ENCODE measurements around the gene USP6NL. TPM values are rescaled to one million over a fixed set of nuclear protein-coding genes. Genes with fewer than 3 reads are reported as not detected.

The USP6NL gene
- total RNA-seq, 4 donors from 2014 or later, result 28.8 to 56.4 (median 34.0) TPM

DNA sequence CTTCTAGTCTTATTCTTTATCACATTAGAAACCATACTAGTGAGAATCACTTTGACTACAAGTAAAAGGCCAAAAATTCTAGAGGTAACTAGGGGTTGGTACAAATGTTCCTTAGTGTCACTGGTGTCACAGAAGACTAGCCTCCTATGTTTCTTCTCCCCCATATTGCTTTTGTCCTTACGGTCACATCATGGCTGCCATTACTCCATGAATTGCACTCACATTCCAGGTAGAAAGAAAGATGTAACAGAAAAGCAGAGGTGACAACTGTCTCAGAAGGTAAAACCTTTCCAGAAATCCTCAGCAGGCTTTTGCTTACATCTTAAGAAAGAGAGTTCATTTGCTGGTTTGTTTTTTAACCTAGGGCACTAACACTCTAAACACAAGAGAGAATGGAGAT lies 42.9 kb downstream of the USP6NL start:
- TF ChIP-seq, protein P1, sequence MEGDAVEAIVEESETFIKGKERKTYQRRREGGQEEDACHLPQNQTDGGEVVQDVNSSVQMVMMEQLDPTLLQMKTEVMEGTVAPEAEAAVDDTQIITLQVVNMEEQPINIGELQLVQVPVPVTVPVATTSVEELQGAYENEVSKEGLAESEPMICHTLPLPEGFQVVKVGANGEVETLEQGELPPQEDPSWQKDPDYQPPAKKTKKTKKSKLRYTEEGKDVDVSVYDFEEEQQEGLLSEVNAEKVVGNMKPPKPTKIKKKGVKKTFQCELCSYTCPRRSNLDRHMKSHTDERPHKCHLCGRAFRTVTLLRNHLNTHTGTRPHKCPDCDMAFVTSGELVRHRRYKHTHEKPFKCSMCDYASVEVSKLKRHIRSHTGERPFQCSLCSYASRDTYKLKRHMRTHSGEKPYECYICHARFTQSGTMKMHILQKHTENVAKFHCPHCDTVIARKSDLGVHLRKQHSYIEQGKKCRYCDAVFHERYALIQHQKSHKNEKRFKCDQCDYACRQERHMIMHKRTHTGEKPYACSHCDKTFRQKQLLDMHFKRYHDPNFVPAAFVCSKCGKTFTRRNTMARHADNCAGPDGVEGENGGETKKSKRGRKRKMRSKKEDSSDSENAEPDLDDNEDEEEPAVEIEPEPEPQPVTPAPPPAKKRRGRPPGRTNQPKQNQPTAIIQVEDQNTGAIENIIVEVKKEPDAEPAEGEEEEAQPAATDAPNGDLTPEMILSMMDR (IDR thresholded peaks at IDR 0.05), result no peak
- TF ChIP-seq POLR2A (IDR thresholded peaks at IDR 0.05), result no peak
- Histone ChIP-seq H3K36me3 (no peaks in the 10 kb centered on the region), H3K4me3 (no peak overlapping the region), H3K27ac (no peak overlapping the region), H3K9me3 (no peaks in the 10 kb centered on the region), H3K27me3 (no peaks in the 10 kb centered on the region), H3K4me1 (peaks cover under 1 to 8% (median 3%) of the 10 kb centered on the region in 3 donors)
- intact Hi-C loops (cut with DNase I), result no loop called here
- no peak for DNase-seq
- 100% methylated on average over 1 of the region's 1 CpG for WGBS, 2 donors

DNA sequence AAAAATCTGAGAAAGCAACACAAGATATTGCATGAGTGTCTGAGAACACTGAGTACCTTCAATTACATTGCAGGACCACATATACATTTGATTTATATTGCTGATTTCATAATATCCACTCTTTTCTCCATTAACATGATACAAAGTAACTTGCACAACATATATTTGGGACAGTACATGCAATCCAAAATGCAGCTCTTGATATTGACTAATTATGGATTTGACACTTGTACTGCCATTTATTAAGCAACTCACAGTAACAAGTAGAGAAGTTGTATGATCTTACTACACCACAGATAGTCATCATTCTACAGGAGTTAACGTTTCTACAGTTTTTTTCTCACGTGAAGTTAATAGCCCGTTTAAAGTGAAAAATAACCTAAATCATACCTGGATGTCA lies 46.7 kb downstream of the USP6NL start:
- no peak for DNase-seq
- Histone ChIP-seq H3K27me3 (no peaks in the 10 kb centered on the region), H3K27ac (no peak overlapping the region), H3K4me1 (no peaks in the 10 kb centered on the region), H3K36me3 (no peaks in the 10 kb centered on the region), H3K9me3 (no peaks in the 10 kb centered on the region), H3K4me3 (no peak overlapping the region)
- intact Hi-C loops (cut with DNase I), result no loop called here
- TF ChIP-seq POLR2A (IDR thresholded peaks at IDR 0.05), result no peak
- TF ChIP-seq, protein P1 (IDR thresholded peaks at IDR 0.05), result no peak
- WGBS, 2 donors, result 87 to 94% methylated on average over 3 of the region's 3 CpGs

DNA sequence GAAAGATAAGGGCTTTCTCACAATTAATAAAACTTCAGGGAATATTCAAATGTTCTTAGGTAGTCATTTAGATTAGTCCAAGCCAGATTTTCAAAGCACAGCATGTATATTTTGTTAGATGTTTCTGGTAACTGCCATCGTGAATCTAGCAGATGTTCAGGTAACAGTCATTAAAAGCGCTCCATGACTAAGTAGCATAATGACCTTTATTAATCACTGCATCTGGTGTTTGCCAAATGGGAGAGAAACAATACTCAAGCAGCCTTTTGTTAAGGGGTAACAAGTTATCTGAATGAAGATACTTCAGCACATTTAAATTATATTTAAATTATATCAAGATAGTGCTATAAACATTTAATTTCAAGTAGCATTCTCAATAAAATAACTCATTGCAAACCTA lies 47.5 kb downstream of the USP6NL start:
- no peak for DNase-seq
- Histone ChIP-seq H3K4me1 (no peaks in the 10 kb centered on the region), H3K9me3 (no peaks in the 10 kb centered on the region), H3K27me3 (no peaks in the 10 kb centered on the region), H3K27ac (no peak overlapping the region), H3K4me3 (no peak overlapping the region), H3K36me3 (no peaks in the 10 kb centered on the region)
- TF ChIP-seq, protein P1 (IDR thresholded peaks at IDR 0.05), result no peak
- TF ChIP-seq POLR2A (IDR thresholded peaks at IDR 0.05), result no peak
- intact Hi-C loops (cut with DNase I), result no loop called here
- 59 to 64% methylated on average over 2 of the region's 2 CpGs for WGBS, 2 donors

DNA sequence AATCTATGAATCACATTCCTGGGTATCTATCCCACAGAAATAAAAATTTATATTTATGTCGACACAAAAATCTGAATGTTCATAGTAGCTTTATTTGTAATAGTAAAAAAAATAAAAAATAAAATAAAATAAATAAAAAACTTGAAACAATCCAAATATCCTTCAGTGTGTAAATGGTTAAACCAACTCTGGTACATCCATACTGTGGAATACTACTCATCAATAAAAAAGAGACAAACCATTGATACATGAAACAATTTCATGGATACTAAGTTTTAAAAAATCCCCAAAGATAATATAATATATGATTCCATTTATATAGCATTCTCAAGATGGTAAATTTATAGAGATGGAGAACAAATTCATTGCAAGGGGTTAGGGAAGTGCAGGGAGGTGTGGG lies 48.6 kb downstream of the USP6NL start:
- no peak for DNase-seq
- TF ChIP-seq, protein P1 (IDR thresholded peaks at IDR 0.05), result no peak
- TF ChIP-seq POLR2A (IDR thresholded peaks at IDR 0.05), result no peak
- H3K4me1 ChIP-seq, result no peaks in the 10 kb centered on the region
- no peak overlapping the region for H3K4me3 ChIP-seq
- H3K9me3 ChIP-seq, result no peaks in the 10 kb centered on the region
- no peaks in the 10 kb centered on the region for H3K36me3 ChIP-seq
- WGBS, 2 donors, result 96 to 97% methylated on average over 1 of the region's 1 CpG
- intact Hi-C loops (cut with DNase I), result no loop called here
- H3K27ac ChIP-seq, result no peak overlapping the region
- H3K27me3 ChIP-seq, result no peaks in the 10 kb centered on the region

DNA sequence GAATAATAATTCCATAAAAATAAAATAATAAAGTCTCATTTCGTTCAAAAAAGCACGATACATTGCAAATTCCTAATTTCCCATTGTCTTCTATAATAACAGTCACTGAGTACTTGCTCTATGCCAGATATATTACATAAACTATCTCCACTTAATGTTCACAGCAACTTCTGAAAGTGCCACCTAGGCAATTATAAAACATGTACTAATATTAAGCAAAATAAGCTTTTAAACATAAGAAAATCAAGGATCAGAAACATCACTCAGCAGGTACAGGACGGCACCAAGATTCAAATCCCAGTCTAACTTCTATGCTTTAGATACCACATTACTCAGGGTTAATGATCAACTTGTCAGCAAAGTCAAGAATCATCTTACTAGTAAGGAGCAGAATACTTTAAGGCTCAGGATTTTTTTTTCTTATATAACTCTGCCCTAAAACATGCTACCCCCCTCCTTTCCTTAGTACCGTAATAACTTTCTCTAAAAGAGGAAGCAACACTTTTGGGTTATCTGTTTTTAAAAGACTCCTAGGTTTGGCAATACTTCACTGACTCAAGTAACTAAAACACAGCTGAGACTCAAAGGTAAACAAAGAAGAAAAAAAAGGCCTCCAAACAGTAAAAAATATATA lies 51.3 kb downstream of the USP6NL start:
- Histone ChIP-seq H3K4me3 (no peak overlapping the region), H3K27me3 (no peaks in the 10 kb centered on the region), H3K27ac (no peak overlapping the region), H3K36me3 (no peaks in the 10 kb centered on the region), H3K4me1 (no peaks in the 10 kb centered on the region), H3K9me3 (no peaks in the 10 kb centered on the region)
- WGBS, 2 donors, result 69 to 75% methylated on average over 4 of the region's 4 CpGs
- intact Hi-C loops (cut with DNase I), result no loop called here
- TF ChIP-seq, protein P1 (IDR thresholded peaks at IDR 0.05), result no peak
- no peak for TF ChIP-seq POLR2A (IDR thresholded peaks at IDR 0.05)
- DNase-seq, result no peak
